ENCODE measurements around the gene SLC66A2. TPM values are rescaled to one million over a fixed set of nuclear protein-coding genes. Genes with fewer than 3 reads are reported as not detected.

Gene SLC66A2
- total and polyA plus RNA-seq, 12 donors, result 5.1 to 47.8 (median 32.9) TPM

DNA sequence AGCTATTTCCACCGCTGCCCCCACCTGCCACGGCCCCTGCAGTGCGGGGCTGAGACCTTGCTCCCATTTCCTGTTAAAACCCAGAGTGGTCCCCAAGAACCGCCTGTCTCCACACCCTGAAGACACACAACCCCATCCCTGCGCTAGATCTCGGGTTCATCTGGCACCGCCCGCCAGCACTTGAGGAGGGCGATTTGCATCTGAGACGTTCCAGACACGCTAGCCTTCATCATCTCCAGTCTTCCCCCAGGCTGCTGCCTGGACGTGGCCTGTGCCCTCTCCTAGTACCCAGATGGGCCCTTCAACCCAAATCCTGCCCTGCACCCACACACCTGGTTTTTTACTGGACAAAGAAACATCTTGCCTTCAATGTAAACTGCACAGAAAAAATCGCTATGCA is 49.8 kb downstream of the SLC66A2 start:
- no peak overlapping the region for H3K4me3 ChIP-seq
- no peaks in the 10 kb centered on the region for H3K27me3 ChIP-seq
- TF ChIP-seq, protein P1, sequence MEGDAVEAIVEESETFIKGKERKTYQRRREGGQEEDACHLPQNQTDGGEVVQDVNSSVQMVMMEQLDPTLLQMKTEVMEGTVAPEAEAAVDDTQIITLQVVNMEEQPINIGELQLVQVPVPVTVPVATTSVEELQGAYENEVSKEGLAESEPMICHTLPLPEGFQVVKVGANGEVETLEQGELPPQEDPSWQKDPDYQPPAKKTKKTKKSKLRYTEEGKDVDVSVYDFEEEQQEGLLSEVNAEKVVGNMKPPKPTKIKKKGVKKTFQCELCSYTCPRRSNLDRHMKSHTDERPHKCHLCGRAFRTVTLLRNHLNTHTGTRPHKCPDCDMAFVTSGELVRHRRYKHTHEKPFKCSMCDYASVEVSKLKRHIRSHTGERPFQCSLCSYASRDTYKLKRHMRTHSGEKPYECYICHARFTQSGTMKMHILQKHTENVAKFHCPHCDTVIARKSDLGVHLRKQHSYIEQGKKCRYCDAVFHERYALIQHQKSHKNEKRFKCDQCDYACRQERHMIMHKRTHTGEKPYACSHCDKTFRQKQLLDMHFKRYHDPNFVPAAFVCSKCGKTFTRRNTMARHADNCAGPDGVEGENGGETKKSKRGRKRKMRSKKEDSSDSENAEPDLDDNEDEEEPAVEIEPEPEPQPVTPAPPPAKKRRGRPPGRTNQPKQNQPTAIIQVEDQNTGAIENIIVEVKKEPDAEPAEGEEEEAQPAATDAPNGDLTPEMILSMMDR (IDR thresholded peaks at IDR 0.05), result no peak
- no peak for TF ChIP-seq POLR2A (IDR thresholded peaks at IDR 0.05)
- no peaks in the 10 kb centered on the region for H3K4me1 ChIP-seq (replicated peaks in 1 of 2)
- no peak overlapping the region for H3K27ac ChIP-seq
- intact Hi-C loops (cut with DNase I), result no loop called here
- WGBS, 4 donors, result 92 to 99% (median 96%) methylated on average over 11 to 13 of the region's 13 CpGs
- H3K9me3 ChIP-seq (replicated peaks in 1 of 3), result peaks cover 0 to 8% (median 0%) of the 10 kb centered on the region in 3 donors
- H3K36me3 ChIP-seq (replicated peaks in 1 of 2), result peaks cover 0 to 9% of the 10 kb centered on the region in 2 donors
- peak in 1 of 7 donors; percentile 49 for DNase-seq

DNA sequence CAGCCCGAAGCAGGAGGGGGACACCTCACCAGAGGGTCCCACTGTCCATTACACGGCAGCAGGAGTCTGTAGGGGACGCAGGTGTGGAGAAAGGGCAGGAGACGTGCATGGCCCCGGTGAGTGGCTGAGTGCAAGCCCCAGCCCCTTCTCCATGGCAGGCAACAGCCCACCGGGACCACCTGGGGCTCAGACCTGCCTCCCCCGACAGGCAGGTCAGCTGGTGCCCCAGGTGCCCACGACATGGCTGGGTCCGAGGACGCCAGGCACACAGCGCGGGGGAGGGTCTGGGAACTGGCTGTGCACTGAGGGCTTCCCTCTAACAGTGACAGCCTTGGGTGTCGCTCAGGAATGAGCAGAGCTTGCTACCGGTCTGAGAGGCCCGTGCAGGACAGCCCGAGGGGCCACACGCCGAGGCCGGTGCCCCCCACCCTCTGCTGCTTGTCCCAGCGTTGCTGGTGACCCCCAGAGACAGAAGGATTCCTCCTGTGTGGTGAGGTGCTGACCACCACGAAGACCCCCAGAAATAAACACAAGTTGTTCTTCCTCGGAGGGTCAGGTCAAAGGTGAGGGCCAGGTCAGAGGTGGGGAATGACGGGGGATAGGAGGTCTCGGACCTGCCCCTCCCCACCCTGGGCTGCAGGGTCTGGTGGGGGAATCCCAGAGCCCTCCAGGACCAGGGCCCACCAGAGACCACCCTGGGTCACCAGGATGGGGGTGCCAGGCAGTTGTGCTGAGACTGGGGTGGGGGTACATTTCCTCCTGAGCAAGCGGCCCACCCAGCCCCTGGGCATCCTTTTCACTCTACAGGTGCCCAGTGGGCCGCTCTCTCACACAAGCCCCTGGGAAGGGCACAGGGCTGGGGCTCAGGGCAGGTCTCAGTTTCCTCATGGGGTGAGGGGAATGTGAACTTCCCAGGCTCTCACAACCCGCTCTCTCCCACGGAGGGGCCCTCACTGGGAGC is 50.6 kb downstream of the SLC66A2 start:
- 91 to 96% (median 92%) methylated on average over 15 to 28 of the region's 28 CpGs for WGBS, 4 donors
- Histone ChIP-seq H3K4me1 (replicated peaks in 1 of 2) (no peaks in the 10 kb centered on the region), H3K4me3 (no peak overlapping the region), H3K36me3 (replicated peaks in 1 of 2) (peaks cover 0 to 9% of the 10 kb centered on the region in 2 donors), H3K27me3 (no peaks in the 10 kb centered on the region), H3K9me3 (replicated peaks in 1 of 3) (peaks cover 0 to 15% (median 0%) of the 10 kb centered on the region in 3 donors), H3K27ac (no peak overlapping the region)
- TF ChIP-seq, protein P1 (IDR thresholded peaks at IDR 0.05), result no peak
- TF ChIP-seq POLR2A (IDR thresholded peaks at IDR 0.05), result no peak
- intact Hi-C loops (cut with DNase I), result no loop called here
- DNase-seq, result peak in 1 of 7 donors; percentile 47

DNA sequence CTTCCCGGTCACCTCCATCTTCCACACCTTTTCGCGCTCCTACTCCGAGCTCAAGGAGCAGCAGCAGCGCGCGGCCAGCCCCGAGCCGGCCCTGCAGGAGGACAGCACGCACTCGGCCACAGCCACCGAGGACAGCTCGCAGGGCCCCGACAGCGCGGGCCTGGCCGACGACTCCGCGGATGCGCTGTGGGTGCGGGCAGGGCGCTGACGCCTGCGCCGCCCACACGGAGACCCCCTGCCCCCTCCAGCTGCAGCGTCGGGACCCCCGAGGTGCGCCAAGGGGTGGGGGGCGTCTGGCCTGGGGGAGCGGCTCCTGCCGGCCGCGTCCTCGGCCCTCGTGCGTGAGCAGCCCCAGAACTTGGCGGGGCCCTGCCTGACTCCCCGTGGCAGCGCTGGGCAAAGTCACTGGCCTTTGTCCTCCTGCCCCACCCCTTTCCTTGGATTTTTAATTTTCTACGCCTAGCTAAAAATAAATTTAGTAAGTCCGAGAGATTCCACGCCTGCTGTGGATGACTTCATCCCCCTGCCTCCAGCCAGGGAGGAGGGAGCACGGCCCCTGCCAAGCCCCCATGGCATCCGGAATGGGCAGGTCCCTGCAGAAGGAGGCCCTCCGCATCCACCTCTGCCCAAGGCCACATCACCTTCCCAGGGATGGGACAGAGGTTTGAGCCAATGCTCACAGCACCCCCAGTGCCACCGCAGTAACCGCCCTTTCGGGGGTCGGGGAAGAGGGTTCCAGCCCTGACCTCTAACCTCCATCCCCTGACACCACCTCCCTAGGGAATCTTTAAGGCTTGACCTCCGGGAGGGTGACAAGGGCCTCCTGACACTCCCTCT is 51.6 kb downstream of the SLC66A2 start:
- TF ChIP-seq, protein P1 (IDR thresholded peaks at IDR 0.05), result no peak
- TF ChIP-seq POLR2A (IDR thresholded peaks at IDR 0.05), result no peak
- WGBS, 4 donors, result 77 to 90% (median 85%) methylated on average over 12 to 53 of the region's 53 CpGs
- no peaks in the 10 kb centered on the region for H3K27me3 ChIP-seq
- intact Hi-C loops (cut with DNase I), result no loop called here
- no peak overlapping the region for H3K27ac ChIP-seq
- peaks cover 0 to 20% (median 0%) of the 10 kb centered on the region in 3 donors for H3K9me3 ChIP-seq (replicated peaks in 1 of 3)
- DNase-seq, result peak in 1 of 7 donors; percentile 42
- H3K4me1 ChIP-seq (replicated peaks in 1 of 2), result no peaks in the 10 kb centered on the region
- peaks cover 0 to 9% of the 10 kb centered on the region in 2 donors for H3K36me3 ChIP-seq (replicated peaks in 1 of 2)
- H3K4me3 ChIP-seq, result no peak overlapping the region

Data from adrenal gland (tissue), 12 donors.